Measurements from ENCODE around the gene SMURF2. TPM values are rescaled to one million over a fixed set of nuclear protein-coding genes. Genes with fewer than 3 reads are reported as not detected.
A peak's percentile ranks its signal among the peaks of the same experiment; 100 is the strongest.

SMURF2 gene
- polyA plus RNA-seq, 2 of the 4 experiments (the other 2 are of a cell fraction), result 16.7 to 26.3 TPM

DNA sequence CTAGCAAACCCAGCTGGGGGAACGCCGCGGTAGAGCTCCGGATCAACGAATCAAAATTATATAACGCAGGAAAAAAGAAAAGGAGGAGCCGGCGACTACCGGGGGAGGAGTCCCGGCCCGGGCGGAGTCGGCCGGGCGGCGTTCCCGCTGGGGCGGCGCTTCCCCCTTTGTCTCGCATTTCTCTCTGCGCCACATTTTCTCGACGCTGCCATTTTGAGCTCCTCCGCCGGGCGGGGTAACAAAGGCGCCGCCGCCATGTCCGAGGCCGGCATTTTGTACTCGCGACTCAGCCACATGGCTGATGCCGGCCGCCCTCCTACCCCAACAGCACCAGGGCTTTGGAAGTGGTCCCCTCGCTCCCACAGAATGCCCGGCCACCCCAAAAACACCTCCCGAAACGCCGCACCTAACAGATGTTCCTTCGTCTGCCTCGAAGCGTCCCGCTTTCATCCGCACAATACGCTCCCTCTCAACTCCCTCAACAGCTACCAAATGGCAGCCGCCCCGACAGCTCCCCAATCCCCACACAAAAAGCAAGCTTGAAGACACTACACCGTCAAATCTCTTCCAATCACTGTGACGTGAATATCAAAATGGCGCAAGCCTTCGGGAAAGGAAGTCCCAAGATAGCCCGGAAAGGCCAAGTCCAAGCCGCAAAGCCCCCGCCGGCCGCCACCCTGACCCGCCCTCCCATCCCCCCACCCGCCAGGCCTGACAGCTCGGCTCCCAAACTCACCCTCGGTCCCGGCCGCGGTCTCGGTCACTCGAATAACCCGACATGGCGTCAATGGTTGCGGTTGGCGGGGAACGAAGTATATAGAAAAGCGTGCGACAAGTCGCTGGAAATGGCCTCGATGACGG is 156.5 kb downstream of the SMURF2 start:
- DNase-seq (ENCODE audit: low read depth in 1 of 2, low spot score in 1 of 2) (peak; percentile 64 to 84), ATAC-seq (peak; percentile 33 to 65), FAIRE-seq (no peak)
- peak overlapping the region; percentile 93 for H3K4me2 ChIP-seq
- peak overlapping the region; percentile 96 to 97 for H3K27ac ChIP-seq
- ChIA-PET POLR2A (interaction anchor here (0.6 to 4.2 kb wide), 40 partner anchors 8 to 662 kb away, joined by 3 to 132 read pairs (median 3); partner anchors contain the start of genes MILR1, POLG2 and SMURF2), CTCF (interaction anchor here (0.5 to 4.9 kb wide), 15 partner anchors 8 to 144 kb away, joined by 3 to 42 read pairs (median 3); partner anchors contain the start of gene POLG2)
- WGBS (ENCODE audit: missing lambda C conversion rate), result under 1% methylated on average over 64 of the region's 76 CpGs
- no peaks in the 10 kb centered on the region for H3K9me3 ChIP-seq
- peak overlapping the region; percentile 91 for H3K4me3 ChIP-seq
- peaks cover 43% of the 10 kb centered on the region for H3K4me1 ChIP-seq
- TF ChIP-seq EHF (CRISPR knock-in tag; IDR thresholded peaks at IDR 0.05), result no peak
- TF ChIP-seq FOSL2 (IDR thresholded peaks at IDR 0.05), result no peak
- 0 out of 2 replicates have a peak, but pooled peaks have one; percentile 6 for TF ChIP-seq FOSL2 (CRISPR knock-in tag; IDR thresholded peaks at IDR 0.05)
- TF ChIP-seq HEYL (CRISPR knock-in tag; IDR thresholded peaks at IDR 0.05), result no peak
- no peak for TF ChIP-seq SREBF2 (IDR thresholded peaks at IDR 0.05)
- TF ChIP-seq BCL3 (IDR thresholded peaks at IDR 0.05), result no peak
- TF ChIP-seq, protein P1, sequence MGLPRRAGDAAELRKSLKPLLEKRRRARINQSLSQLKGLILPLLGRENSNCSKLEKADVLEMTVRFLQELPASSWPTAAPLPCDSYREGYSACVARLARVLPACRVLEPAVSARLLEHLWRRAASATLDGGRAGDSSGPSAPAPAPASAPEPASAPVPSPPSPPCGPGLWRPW (IDR thresholded peaks at IDR 0.05), result no peak
- TF ChIP-seq SMC3 (IDR thresholded peaks at IDR 0.05), result no peak
- no peak for TF ChIP-seq RCOR1 (IDR thresholded peaks at IDR 0.05; ENCODE audit: low read depth, low read length)
- TF ChIP-seq, protein P2, sequence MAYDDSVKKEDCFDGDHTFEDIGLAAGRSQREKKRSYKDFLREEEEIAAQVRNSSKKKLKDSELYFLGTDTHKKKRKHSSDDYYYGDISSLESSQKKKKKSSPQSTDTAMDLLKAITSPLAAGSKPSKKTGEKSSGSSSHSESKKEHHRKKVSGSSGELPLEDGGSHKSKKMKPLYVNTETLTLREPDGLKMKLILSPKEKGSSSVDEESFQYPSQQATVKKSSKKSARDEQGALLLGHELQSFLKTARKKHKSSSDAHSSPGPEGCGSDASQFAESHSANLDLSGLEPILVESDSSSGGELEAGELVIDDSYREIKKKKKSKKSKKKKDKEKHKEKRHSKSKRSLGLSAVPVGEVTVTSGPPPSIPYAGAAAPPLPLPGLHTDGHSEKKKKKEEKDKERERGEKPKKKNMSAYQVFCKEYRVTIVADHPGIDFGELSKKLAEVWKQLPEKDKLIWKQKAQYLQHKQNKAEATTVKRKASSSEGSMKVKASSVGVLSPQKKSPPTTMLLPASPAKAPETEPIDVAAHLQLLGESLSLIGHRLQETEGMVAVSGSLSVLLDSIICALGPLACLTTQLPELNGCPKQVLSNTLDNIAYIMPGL (CRISPR knock-in tag; IDR thresholded peaks at IDR 0.05; ENCODE audit: borderline replicate concordance), result 0 out of 2 replicates have a peak, but pooled peaks have one; percentile 44
- TF ChIP-seq HOXA7 (CRISPR knock-in tag; IDR thresholded peaks at IDR 0.05), result peak; percentile 78; the same call in 1 of the 2 replicates
- TF ChIP-seq HOXB5 (CRISPR knock-in tag; IDR thresholded peaks at IDR 0.05), result no peak
- TF ChIP-seq CEBPB (IDR thresholded peaks at IDR 0.05), result no peak
- TF ChIP-seq, protein P3, sequence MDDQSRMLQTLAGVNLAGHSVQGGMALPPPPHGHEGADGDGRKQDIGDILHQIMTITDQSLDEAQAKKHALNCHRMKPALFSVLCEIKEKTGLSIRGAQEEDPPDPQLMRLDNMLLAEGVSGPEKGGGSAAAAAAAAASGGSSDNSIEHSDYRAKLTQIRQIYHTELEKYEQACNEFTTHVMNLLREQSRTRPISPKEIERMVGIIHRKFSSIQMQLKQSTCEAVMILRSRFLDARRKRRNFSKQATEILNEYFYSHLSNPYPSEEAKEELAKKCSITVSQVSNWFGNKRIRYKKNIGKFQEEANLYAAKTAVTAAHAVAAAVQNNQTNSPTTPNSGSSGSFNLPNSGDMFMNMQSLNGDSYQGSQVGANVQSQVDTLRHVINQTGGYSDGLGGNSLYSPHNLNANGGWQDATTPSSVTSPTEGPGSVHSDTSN (IDR thresholded peaks at IDR 0.05), result 0 out of 2 replicates have a peak, but pooled peaks have one; percentile 44
- no peak for TF ChIP-seq CHD4 (IDR thresholded peaks at IDR 0.05; ENCODE audit: borderline replicate concordance)
- TF ChIP-seq ELK1 (IDR thresholded peaks at IDR 0.05; ENCODE audit: low read depth, low read length), result no peak
- peak; percentile 94 for TF ChIP-seq TFCP2L1 (CRISPR knock-in tag; IDR thresholded peaks at IDR 0.05)
- TF ChIP-seq FOXS1 (CRISPR knock-in tag; IDR thresholded peaks at IDR 0.05), result no peak
- no peak; a peak in 1 of 5 replicates for TF ChIP-seq JUN (IDR thresholded peaks at IDR 0.05)
- no peak for TF ChIP-seq MAZ (IDR thresholded peaks at IDR 0.05; ENCODE audit: borderline replicate concordance, low read depth, low read length)
- peak; percentile 90; the same call in 1 of the 2 replicates for TF ChIP-seq PHF8 (IDR thresholded peaks at IDR 0.05; ENCODE audit: borderline replicate concordance, low read depth)
- TF ChIP-seq, protein P4, sequence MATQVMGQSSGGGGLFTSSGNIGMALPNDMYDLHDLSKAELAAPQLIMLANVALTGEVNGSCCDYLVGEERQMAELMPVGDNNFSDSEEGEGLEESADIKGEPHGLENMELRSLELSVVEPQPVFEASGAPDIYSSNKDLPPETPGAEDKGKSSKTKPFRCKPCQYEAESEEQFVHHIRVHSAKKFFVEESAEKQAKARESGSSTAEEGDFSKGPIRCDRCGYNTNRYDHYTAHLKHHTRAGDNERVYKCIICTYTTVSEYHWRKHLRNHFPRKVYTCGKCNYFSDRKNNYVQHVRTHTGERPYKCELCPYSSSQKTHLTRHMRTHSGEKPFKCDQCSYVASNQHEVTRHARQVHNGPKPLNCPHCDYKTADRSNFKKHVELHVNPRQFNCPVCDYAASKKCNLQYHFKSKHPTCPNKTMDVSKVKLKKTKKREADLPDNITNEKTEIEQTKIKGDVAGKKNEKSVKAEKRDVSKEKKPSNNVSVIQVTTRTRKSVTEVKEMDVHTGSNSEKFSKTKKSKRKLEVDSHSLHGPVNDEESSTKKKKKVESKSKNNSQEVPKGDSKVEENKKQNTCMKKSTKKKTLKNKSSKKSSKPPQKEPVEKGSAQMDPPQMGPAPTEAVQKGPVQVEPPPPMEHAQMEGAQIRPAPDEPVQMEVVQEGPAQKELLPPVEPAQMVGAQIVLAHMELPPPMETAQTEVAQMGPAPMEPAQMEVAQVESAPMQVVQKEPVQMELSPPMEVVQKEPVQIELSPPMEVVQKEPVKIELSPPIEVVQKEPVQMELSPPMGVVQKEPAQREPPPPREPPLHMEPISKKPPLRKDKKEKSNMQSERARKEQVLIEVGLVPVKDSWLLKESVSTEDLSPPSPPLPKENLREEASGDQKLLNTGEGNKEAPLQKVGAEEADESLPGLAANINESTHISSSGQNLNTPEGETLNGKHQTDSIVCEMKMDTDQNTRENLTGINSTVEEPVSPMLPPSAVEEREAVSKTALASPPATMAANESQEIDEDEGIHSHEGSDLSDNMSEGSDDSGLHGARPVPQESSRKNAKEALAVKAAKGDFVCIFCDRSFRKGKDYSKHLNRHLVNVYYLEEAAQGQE (IDR thresholded peaks at IDR 0.05), result peak; percentile 20; the same call in 1 of the 2 replicates
- no peak for TF ChIP-seq EHMT2 (IDR thresholded peaks at IDR 0.05; ENCODE audit: low read depth)
- no peak for TF ChIP-seq HOXB13 (CRISPR knock-in tag; IDR thresholded peaks at IDR 0.05; ENCODE audit: low read depth)
- TF ChIP-seq KDM5A (IDR thresholded peaks at IDR 0.05), result no peak
- TF ChIP-seq MAFK (IDR thresholded peaks at IDR 0.05; ENCODE audit: partially characterized antibody), result no peak
- TF ChIP-seq HDAC2 (IDR thresholded peaks at IDR 0.05), result no peak
- TF ChIP-seq EP300 (IDR thresholded peaks at IDR 0.05), result no peak
- TF ChIP-seq, protein P5, sequence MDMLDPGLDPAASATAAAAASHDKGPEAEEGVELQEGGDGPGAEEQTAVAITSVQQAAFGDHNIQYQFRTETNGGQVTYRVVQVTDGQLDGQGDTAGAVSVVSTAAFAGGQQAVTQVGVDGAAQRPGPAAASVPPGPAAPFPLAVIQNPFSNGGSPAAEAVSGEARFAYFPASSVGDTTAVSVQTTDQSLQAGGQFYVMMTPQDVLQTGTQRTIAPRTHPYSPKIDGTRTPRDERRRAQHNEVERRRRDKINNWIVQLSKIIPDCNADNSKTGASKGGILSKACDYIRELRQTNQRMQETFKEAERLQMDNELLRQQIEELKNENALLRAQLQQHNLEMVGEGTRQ (IDR thresholded peaks at IDR 0.05), result no peak
- TF ChIP-seq BHLHE40 (IDR thresholded peaks at IDR 0.05; ENCODE audit: low read depth, low read length), result no peak
